IPS DF 6.9 (cell line): ENCODE results near the gene TNS3.

ENCODE experiments used
- DNase-seq: peaks from one replicate; pipeline ENCODE4 v3.0.0-alpha.2; 2013; ENCODE audit warnings: low read depth, low spot score
- H3K27ac ChIP-seq: one replicate; pipeline ENCODE4 v1.5.1; 2013; ENCODE audit warnings: low read length, control low read depth
- H3K27me3 ChIP-seq: 2 replicates; pipeline ENCODE4 v1.6.1; 2013; ENCODE audit warnings: mild to moderate bottlenecking, low read length; ENCODE audit not compliant: control insufficient read depth, insufficient read depth
- H3K36me3 ChIP-seq: 2 replicates; pipeline ENCODE4 v1.6.1; 2013; ENCODE audit warnings: low read length; ENCODE audit not compliant: control insufficient read depth, insufficient read depth
- H3K4me1 ChIP-seq: 2 replicates; pipeline ENCODE4 v1.6.1; 2013; ENCODE audit warnings: low read length; ENCODE audit not compliant: control insufficient read depth, insufficient read depth
- H3K4me3 ChIP-seq: 2 replicates; pipeline ENCODE4 v1.5.1; 2013; ENCODE audit warnings: mild to moderate bottlenecking, low read length
- H3K9me3 ChIP-seq: 2 replicates; pipeline ENCODE4 v1.6.1; 2013; ENCODE audit warnings: low read length, inconsistent platforms; ENCODE audit not compliant: control insufficient read depth, insufficient read depth
- WGBS: extraction: QIAGEN DNeasy Blood & Tissue Kit; methylation state at CpG from one replicate; pipeline ENCODE4 v1.1.7; 2013; ENCODE audit warnings: mixed read lengths, missing lambda C conversion rate; ENCODE audit not compliant: insufficient read length, insufficient coverage; 5-methylcytosine and 5-hydroxymethylcytosine counted together

The TNS3 gene

GRCh38 chr7:47236480-47237129 lies 345.3 kb downstream of the TNS3 start:
- no peaks in the 10 kb centered on the region; the same call in 1 of the 2 replicates for H3K4me1 ChIP-seq
- no peaks in the 10 kb centered on the region for H3K9me3 ChIP-seq
- no peak overlapping the region for H3K4me3 ChIP-seq
- no peaks in the 10 kb centered on the region for H3K27me3 ChIP-seq
- no peaks in the 10 kb centered on the region for H3K36me3 ChIP-seq
- no peak for DNase-seq
- H3K27ac ChIP-seq, result no peak overlapping the region
- WGBS, result no CpG with 5 or more reads among the region's 3 CpGs

DNA sequence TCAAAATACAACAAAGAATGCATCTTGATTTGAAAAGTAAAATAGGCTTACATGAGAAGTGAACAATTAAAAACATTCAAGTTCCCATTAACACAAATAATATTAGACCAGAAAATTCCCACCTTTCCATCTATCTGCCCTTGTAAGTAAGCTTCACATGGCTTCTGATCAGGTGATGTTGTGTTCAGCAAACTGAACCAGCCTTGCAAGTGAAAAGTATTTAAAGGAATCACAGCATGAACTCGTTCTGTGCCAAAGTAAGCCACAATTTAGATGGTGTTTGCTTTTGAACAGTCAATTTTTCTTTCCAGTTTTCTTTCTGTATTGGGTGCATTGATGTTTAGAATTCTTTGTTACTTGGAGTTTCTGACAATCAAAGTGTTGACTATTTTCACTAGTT lies 347.9 kb downstream of the TNS3 start:
- Histone ChIP-seq H3K4me3 (no peak overlapping the region), H3K4me1 (no peaks in the 10 kb centered on the region; the same call in 1 of the 2 replicates), H3K27me3 (no peaks in the 10 kb centered on the region), H3K36me3 (no peaks in the 10 kb centered on the region), H3K9me3 (no peaks in the 10 kb centered on the region), H3K27ac (no peak overlapping the region)
- no CpG with 5 or more reads among the region's 1 CpG for WGBS
- no peak for DNase-seq

DNA sequence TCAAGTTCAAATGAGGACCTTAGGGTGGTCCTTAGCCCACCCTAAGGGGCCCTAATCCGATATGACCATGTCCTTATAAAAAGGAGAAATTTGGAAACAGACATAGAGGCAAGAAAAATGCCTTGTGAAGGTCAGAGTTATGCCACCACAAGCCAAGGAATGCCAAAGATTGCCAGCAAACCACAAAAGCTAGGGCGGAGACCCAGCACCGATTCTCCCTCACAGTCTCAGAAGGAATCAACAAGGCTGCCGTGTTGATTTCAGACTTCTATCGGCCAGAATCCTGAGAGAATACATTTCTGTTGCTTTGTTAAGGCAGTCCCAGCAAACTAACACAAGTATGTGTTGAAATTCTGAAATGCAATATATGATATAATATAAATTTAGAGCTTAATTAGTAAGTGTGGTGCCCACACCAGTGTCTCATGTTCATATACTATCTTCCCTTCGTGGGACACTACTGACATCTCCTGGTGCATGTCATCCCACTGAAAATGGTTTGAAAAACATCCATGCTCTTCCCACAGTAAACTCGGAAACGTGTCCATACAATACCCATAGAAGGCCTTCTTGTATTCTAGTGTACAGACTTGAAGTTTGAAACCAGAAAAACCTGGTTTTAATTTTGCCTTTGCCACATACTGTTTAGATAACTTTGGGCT lies 349.0 kb downstream of the TNS3 start:
- WGBS, result no CpG with 5 or more reads among the region's 8 CpGs
- no peaks in the 10 kb centered on the region for H3K36me3 ChIP-seq
- no peak overlapping the region for H3K27ac ChIP-seq
- DNase-seq, result no peak
- H3K4me1 ChIP-seq, result no peaks in the 10 kb centered on the region
- no peaks in the 10 kb centered on the region for H3K9me3 ChIP-seq
- H3K4me3 ChIP-seq, result no peak overlapping the region
- H3K27me3 ChIP-seq, result no peaks in the 10 kb centered on the region

DNA sequence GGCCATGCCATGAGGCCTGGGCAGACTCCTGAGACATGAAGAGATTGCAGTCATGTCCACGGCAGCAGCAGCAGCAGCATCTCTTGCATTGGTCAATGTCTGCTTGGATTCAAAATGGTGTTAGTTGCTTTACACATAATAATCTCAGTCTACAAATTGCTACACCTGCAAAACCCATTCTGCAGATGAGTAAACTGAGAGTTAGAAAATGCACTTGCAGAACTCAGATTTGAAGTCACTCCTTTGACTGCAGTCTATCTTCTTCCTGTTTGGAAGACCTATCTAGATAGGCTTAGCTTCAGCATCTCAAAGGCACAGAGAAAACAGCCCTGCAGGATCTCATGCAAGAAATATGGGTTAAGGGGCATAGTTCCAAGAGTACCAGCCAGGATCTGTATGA lies 350.3 kb downstream of the TNS3 start:
- Histone ChIP-seq H3K27ac (no peak overlapping the region), H3K4me1 (no peaks in the 10 kb centered on the region), H3K9me3 (no peaks in the 10 kb centered on the region), H3K36me3 (no peaks in the 10 kb centered on the region), H3K27me3 (no peaks in the 10 kb centered on the region), H3K4me3 (no peak overlapping the region)
- DNase-seq, result no peak
- no CpG with 5 or more reads among the region's 1 CpG for WGBS

GRCh38 chr7:47231032-47231431 lies 350.9 kb downstream of the TNS3 start:
- Histone ChIP-seq H3K4me3 (no peak overlapping the region), H3K9me3 (no peaks in the 10 kb centered on the region), H3K27ac (no peak overlapping the region), H3K27me3 (no peaks in the 10 kb centered on the region), H3K4me1 (no peaks in the 10 kb centered on the region), H3K36me3 (no peaks in the 10 kb centered on the region)
- no CpG with 5 or more reads among the region's 3 CpGs for WGBS
- no peak for DNase-seq

DNA sequence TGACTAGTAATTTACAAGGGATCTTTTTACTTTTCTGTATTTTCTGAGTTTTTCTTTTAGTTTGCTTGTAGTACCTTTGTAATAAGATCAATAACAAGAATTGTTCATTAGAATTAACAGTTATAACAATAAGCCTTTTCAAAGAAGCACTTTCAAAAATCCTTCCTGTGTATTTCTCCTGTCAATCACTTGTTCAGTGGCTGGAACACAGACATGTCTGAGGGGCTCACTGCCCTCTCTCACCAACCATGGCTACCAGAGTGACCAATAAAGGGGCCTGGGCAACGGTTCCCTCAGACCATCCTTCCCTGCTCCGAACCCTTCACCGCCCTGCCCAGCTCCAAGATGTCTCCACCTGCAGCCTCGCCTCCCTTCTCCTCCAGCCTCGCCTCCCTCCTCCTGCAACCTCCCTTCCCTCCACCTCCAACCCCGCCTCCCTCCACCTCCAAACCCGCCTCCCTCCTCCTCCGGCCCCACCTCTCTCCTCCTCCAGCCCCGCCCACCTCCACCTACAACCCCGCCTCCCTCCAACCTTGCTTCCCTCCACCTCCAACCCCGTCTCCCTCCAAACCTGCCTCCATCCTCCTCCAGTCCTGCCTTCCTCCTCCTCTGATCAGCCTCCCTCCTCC lies 353.4 kb downstream of the TNS3 start:
- no peaks in the 10 kb centered on the region for H3K4me1 ChIP-seq
- H3K36me3 ChIP-seq, result no peaks in the 10 kb centered on the region
- H3K27me3 ChIP-seq, result no peaks in the 10 kb centered on the region
- no peak for DNase-seq
- no peaks in the 10 kb centered on the region for H3K9me3 ChIP-seq
- no peak overlapping the region for H3K4me3 ChIP-seq
- no peak overlapping the region for H3K27ac ChIP-seq
- WGBS, result no CpG with 5 or more reads among the region's 11 CpGs

GRCh38 chr7:47227762-47228177 lies 354.1 kb downstream of the TNS3 start:
- no peak for DNase-seq
- Histone ChIP-seq H3K9me3 (no peaks in the 10 kb centered on the region), H3K4me3 (no peak overlapping the region), H3K36me3 (no peaks in the 10 kb centered on the region), H3K27ac (no peak overlapping the region), H3K4me1 (no peaks in the 10 kb centered on the region), H3K27me3 (no peaks in the 10 kb centered on the region)
- WGBS, result no CpG with 5 or more reads among the region's 6 CpGs

DNA sequence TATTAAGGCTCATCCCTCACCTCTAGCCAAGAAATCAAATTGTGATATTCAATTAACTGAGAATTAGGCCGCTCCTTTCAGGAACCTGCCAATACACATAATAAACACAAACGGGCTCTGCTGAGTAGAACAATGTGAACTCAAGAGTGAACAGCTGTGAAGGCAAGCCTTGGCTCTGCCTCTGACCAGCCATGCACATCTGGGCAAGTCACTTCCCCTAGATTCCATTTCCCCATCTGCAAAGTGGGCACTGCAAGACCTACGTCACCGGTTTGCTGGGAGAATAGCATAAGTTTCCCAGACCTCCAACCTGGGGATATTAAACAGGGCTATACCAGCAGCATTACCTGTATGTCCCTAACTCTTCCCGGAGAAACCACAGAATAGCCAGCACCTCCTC lies 355.2 kb downstream of the TNS3 start:
- WGBS, result no CpG with 5 or more reads among the region's 5 CpGs
- H3K9me3 ChIP-seq, result no peaks in the 10 kb centered on the region
- no peak overlapping the region for H3K4me3 ChIP-seq
- H3K4me1 ChIP-seq, result no peaks in the 10 kb centered on the region
- H3K27me3 ChIP-seq, result no peaks in the 10 kb centered on the region
- H3K36me3 ChIP-seq, result no peaks in the 10 kb centered on the region
- no peak overlapping the region for H3K27ac ChIP-seq
- no peak for DNase-seq

DNA sequence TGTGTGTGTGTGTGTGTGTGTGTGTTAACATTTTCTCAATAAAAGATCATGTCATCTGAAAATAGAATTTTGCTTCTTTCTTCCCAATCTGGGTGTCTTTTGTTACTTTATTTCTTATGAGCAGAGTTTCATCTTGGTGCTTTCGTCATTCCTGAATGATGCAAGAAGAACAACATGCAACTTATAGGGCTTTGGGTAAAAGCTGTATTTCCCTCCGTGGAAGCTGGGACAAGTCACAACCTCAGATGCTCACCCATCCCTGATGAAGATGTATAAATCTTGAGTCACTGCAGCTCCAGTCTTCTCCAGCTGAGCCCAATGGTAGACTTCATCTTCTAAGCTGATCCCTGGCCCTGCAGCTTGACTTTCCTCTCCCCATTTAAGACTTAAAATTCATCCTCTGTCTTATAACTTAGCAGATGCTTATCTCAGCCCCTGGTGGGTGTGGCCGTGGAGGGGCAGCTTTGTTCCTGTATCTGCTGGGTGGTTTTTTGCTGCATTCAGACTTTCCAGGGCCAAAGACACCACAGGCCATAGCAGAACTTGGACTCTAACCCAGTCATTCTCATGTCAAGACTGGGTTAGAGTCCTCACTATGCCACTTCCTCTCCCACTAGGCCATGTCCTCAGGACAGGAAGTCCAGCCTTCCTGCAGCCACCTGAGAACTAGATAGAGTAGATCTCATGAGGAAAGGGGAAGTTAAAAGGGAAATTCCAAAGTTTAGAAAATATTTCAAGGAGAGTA lies 356.4 kb downstream of the TNS3 start:
- Histone ChIP-seq H3K36me3 (no peaks in the 10 kb centered on the region), H3K9me3 (no peaks in the 10 kb centered on the region), H3K4me3 (no peak overlapping the region), H3K27me3 (no peaks in the 10 kb centered on the region), H3K4me1 (no peaks in the 10 kb centered on the region), H3K27ac (no peak overlapping the region)
- no CpG with 5 or more reads among the region's 3 CpGs for WGBS
- no peak for DNase-seq
